Measurements from ENCODE around the gene ZNF530. TPM values are rescaled to one million over a fixed set of nuclear protein-coding genes. Genes with fewer than 3 reads are reported as not detected.

Gene ZNF530
- total and polyA plus RNA-seq, 2 experiments from 2014 or later, result 2.4 to 3.7 TPM

- 1% methylated on average over 48 to 57 of the region's 62 CpGs for WGBS, 2 experiments (ENCODE audit: low coverage in 1 of 2, low lambda C conversion rate in 2 of 2, missing lambda C conversion rate in 2 of 2)
- Histone ChIP-seq H3K4me3 (peak within 1 kb of the TSS; percentile 84), H4K20me1 (ENCODE audit: insufficient read depth) (no peaks in the 10 kb centered on the region), H3K27me3 (replicated peaks; ENCODE audit: insufficient read depth) (no peaks in the 10 kb centered on the region), H3K4me1 (ENCODE audit: insufficient read depth) (0 out of 2 replicates have a peak, but pooled peaks cover 6% of the 10 kb centered on the region), H3K27ac (no peak within 1 kb of the TSS), H3K9ac (peak within 1 kb of the TSS; percentile 84), H3K36me3 (ENCODE audit: low read depth) (peaks cover 30% of the 10 kb centered on the region), H3K9me2 (ENCODE audit: insufficient read depth) (no peaks in the 10 kb centered on the region), H3K4me2 (ENCODE audit: unreplicated experiment) (peak within 1 kb of the TSS; percentile 53), H2AFZ (peak within 1 kb of the TSS; percentile 91), H3F3A (ENCODE audit: insufficient read depth) (no peaks in the 10 kb centered on the region), H3K9me3 (ENCODE audit: low read depth) (no peaks in the 10 kb centered on the region), H3K79me2 (ENCODE audit: insufficient read depth) (peaks cover 29% of the 10 kb centered on the region)
- in situ Hi-C loops (cut with MboI), result no loop called here
- peak; percentile 100 for DNase-seq
- TF ChIP-seq EZH2 (IDR thresholded peaks at IDR 0.05; ENCODE audit: insufficient read depth, poor library complexity, severe bottlenecking) (no peak), EZH2phosphoT487 (IDR thresholded peaks at IDR 0.05; ENCODE audit: insufficient read depth, low read depth) (no peak)
Observed at GRCh38 chr19:57578487-57579205, 21.0 kb upstream of the ZNF530 start, which contains the start of gene ZNF416. TSS of gene ZNF416 (minus strand) at chr19:57578911. CDS start at chr19:57578704, 207 bp downstream.

- Histone ChIP-seq H3F3A (ENCODE audit: insufficient read depth) (peaks cover 18% of the 10 kb centered on the region), H3K9me2 (ENCODE audit: insufficient read depth) (no peaks in the 10 kb centered on the region), H4K20me1 (ENCODE audit: insufficient read depth) (no peaks in the 10 kb centered on the region), H3K4me3 (no peak overlapping the region), H3K79me2 (ENCODE audit: insufficient read depth) (peaks cover 28% of the 10 kb centered on the region), H3K27ac (no peak overlapping the region), H2AFZ (peak overlapping the region; percentile 85), H3K9me3 (ENCODE audit: low read depth) (no peaks in the 10 kb centered on the region), H3K27me3 (replicated peaks; ENCODE audit: insufficient read depth) (no peaks in the 10 kb centered on the region), H3K9ac (no peak overlapping the region), H3K4me1 (ENCODE audit: insufficient read depth) (peaks cover 22% of the 10 kb centered on the region), H3K36me3 (ENCODE audit: low read depth) (no peaks in the 10 kb centered on the region), H3K4me2 (ENCODE audit: unreplicated experiment) (no peak overlapping the region)
- in situ Hi-C loops (cut with MboI), result no loop called here
- WGBS, 2 experiments (ENCODE audit: low coverage in 1 of 2, low lambda C conversion rate in 2 of 2, missing lambda C conversion rate in 2 of 2), result 29 to 31% methylated on average over 14 to 21 of the region's 21 CpGs
- DNase-seq, result no peak
- TF ChIP-seq EZH2 (IDR thresholded peaks at IDR 0.05; ENCODE audit: insufficient read depth, poor library complexity, severe bottlenecking) (no peak), EZH2phosphoT487 (IDR thresholded peaks at IDR 0.05; ENCODE audit: insufficient read depth, low read depth) (no peak)
Observed at GRCh38 chr19:57583104-57583520, 16.6 kb upstream of the ZNF530 start.

- H3K27ac ChIP-seq, result no peak within 1 kb of the TSS
- no peaks in the 10 kb centered on the region for H3K36me3 ChIP-seq (ENCODE audit: low read depth)
- TF ChIP-seq EZH2 (IDR thresholded peaks at IDR 0.05; ENCODE audit: insufficient read depth, poor library complexity, severe bottlenecking) (no peak), EZH2phosphoT487 (IDR thresholded peaks at IDR 0.05; ENCODE audit: insufficient read depth, low read depth) (no peak)
- no peaks in the 10 kb centered on the region for H3K27me3 ChIP-seq (replicated peaks; ENCODE audit: insufficient read depth)
- in situ Hi-C loops (cut with MboI), result no loop called here
- H3K4me1 ChIP-seq (ENCODE audit: insufficient read depth), result peaks cover 22% of the 10 kb centered on the region
- H3K4me2 ChIP-seq (ENCODE audit: unreplicated experiment), result peak within 1 kb of the TSS; percentile 96
- no peaks in the 10 kb centered on the region for H3K9me2 ChIP-seq (ENCODE audit: insufficient read depth)
- H3K9me3 ChIP-seq (ENCODE audit: low read depth), result no peaks in the 10 kb centered on the region
- peak within 1 kb of the TSS; percentile 85 for H2AFZ ChIP-seq
- peak; percentile 95 for DNase-seq
- H3K4me3 ChIP-seq, result peak within 1 kb of the TSS; percentile 95
- peaks cover 29% of the 10 kb centered on the region for H3K79me2 ChIP-seq (ENCODE audit: insufficient read depth)
- peak within 1 kb of the TSS; percentile 83 for H3K9ac ChIP-seq
- 1 to 3% methylated on average over 63 to 73 of the region's 76 CpGs for WGBS, 2 experiments (ENCODE audit: low coverage in 1 of 2, low lambda C conversion rate in 2 of 2, missing lambda C conversion rate in 2 of 2)
- H3F3A ChIP-seq (ENCODE audit: insufficient read depth), result peaks cover 18% of the 10 kb centered on the region
- no peaks in the 10 kb centered on the region for H4K20me1 ChIP-seq (ENCODE audit: insufficient read depth)
Observed at GRCh38 chr19:57583521-57584416, 15.9 kb upstream of the ZNF530 start, which contains the start of gene ZIK1. TSS of gene ZIK1 (plus strand) at chr19:57584145. CDS start at chr19:57584357, 212 bp downstream.

- Histone ChIP-seq H3K36me3 (ENCODE audit: low read depth) (peaks cover 26% of the 10 kb centered on the region), H4K20me1 (ENCODE audit: insufficient read depth) (no peaks in the 10 kb centered on the region), H3K27me3 (replicated peaks; ENCODE audit: insufficient read depth) (no peaks in the 10 kb centered on the region), H3K27ac (peak overlapping the region; percentile 61), H3F3A (ENCODE audit: insufficient read depth) (peaks cover 18% of the 10 kb centered on the region), H3K9ac (no peak overlapping the region), H3K9me2 (ENCODE audit: insufficient read depth) (no peaks in the 10 kb centered on the region), H3K9me3 (ENCODE audit: low read depth) (no peaks in the 10 kb centered on the region), H2AFZ (no peak overlapping the region), H3K4me2 (ENCODE audit: unreplicated experiment) (peak overlapping the region; percentile 32), H3K4me3 (no peak overlapping the region), H3K79me2 (ENCODE audit: insufficient read depth) (peaks cover 33% of the 10 kb centered on the region), H3K4me1 (ENCODE audit: insufficient read depth) (peaks cover 22% of the 10 kb centered on the region)
- TF ChIP-seq EZH2 (IDR thresholded peaks at IDR 0.05; ENCODE audit: insufficient read depth, poor library complexity, severe bottlenecking) (no peak), EZH2phosphoT487 (IDR thresholded peaks at IDR 0.05; ENCODE audit: insufficient read depth, low read depth) (0 out of 2 replicates have a peak, but pooled peaks have one; percentile 71)
- in situ Hi-C loops (cut with MboI), result no loop called here
- DNase-seq, result peak; percentile 97
- WGBS, 2 experiments (ENCODE audit: low coverage in 1 of 2, low lambda C conversion rate in 2 of 2, missing lambda C conversion rate in 2 of 2), result 10 to 13% methylated on average over 1 of the region's 1 CpG
Observed at GRCh38 chr19:57587529-57587928, 12.2 kb upstream of the ZNF530 start.
